K562 (cell line): ENCODE results near the gene SPPL3. TPM values are rescaled to one million over a fixed set of nuclear protein-coding genes. Genes with fewer than 3 reads are reported as not detected.

ENCODE experiments used
- ATAC-seq: fragments of 200-7000 bp; cut with Tn5 transposase; 3 replicates; pipeline ENCODE4 v1.9.1; 2020; ENCODE audit warnings: moderate library complexity
- BruUV-seq: library from RNA; stranded (reverse); fragments of 400-500 nt; replicated peaks from 2 replicates; lab custom pipeline; 2021; lab: Mats Ljungman, UMichigan
- CTCF ChIA-PET: fragments of 300-600 bp; formaldehyde crosslinking; extraction: SDS; loops from one replicate; lab custom pipeline; 2021; ENCODE audit warnings: low intra/inter-chr PET ratio; lab: Yijun Ruan, JAX
- POLR2A ChIA-PET: fragments of 300-600, 350-650 bp; sonication (Branson Sonifier 250); formaldehyde crosslinking; extraction: SDS; loops from one replicate; lab custom pipeline; 2021; ENCODE audit warnings: antibody characterized with exemption, inconsistent platforms; lab: Yijun Ruan, JAX
- DNase-seq, 4 experiments: peaks; one replicate each; pipeline versions ENCODE4 v3.0.0 to v3.0.0-alpha.2; 2011 to 2018; ENCODE audit warnings: low spot score in 3 of 4, mixed read lengths in 3 of 4; ENCODE audit errors: extremely low read depth in 1 of 4
- FAIRE-seq: peaks from 2 replicates; lab custom pipeline; 2011; peaks lifted over from hg19 to GRCh38; lab: Jason Lieb, UNC
- H2AFZ ChIP-seq: 2 replicates; pipeline ENCODE4 v1.6.0; 2011; ENCODE audit warnings: low read depth, low read length, control low read depth, inconsistent platforms
- H3K27ac ChIP-seq: fragments of 200-600 bp; 3 replicates; pipeline ENCODE4 v1.8.0; 2011; ENCODE audit warnings: low read depth, mild to moderate bottlenecking, control low read depth, inconsistent platforms, low read length, moderate library complexity, mixed read lengths; ENCODE audit errors: extremely low read depth
- H3K27me3 ChIP-seq, 2 experiments: fragments of 300-600 bp in 1 of 2; 2 replicates in 1 of 2; 3 replicates in 1 of 2; pipeline versions ENCODE4 v1.6.0 to v1.8.0; 2011; ENCODE audit warnings: inconsistent platforms in 2 of 2, low read length in 2 of 2, mild to moderate bottlenecking in 1 of 2, mixed read lengths in 1 of 2, moderate library complexity in 1 of 2; ENCODE audit not compliant: control insufficient read depth in 2 of 2, insufficient read depth in 2 of 2
- H3K36me3 ChIP-seq: fragments of 300-600 bp; 3 replicates; pipeline ENCODE4 v1.8.0; 2011; ENCODE audit warnings: mild to moderate bottlenecking, low read length, inconsistent platforms; ENCODE audit not compliant: control insufficient read depth, insufficient read depth
- H3K4me1 ChIP-seq, 2 experiments: fragments of 200-600 bp in 1 of 2; replicated peaks in 1 of 2; 2 replicates in 1 of 2; 3 replicates in 1 of 2; pipeline versions ENCODE4 v1.5.1 to v1.8.0; 2011; ENCODE audit warnings: inconsistent platforms in 2 of 2, low read length in 2 of 2, mild to moderate bottlenecking in 1 of 2, mixed read lengths in 1 of 2, moderate library complexity in 1 of 2; ENCODE audit not compliant: control insufficient read depth in 2 of 2, insufficient read depth in 2 of 2
- H3K4me2 ChIP-seq: 2 replicates; pipeline ENCODE4 v1.6.1; 2011; ENCODE audit warnings: low read length, control low read depth, inconsistent platforms, mixed read lengths; ENCODE audit not compliant: insufficient read depth
- H3K4me3 ChIP-seq: fragments of 200-600 bp; sonication (generic), shearing (Covaris generic); 2 replicates; pipeline ENCODE4 v1.5.1; 2016; ENCODE audit warnings: control low read depth, inconsistent platforms
- H3K79me2 ChIP-seq: fragments of 200-600 bp; 3 replicates; pipeline ENCODE4 v1.8.0; 2011; ENCODE audit warnings: low read length, inconsistent platforms; ENCODE audit not compliant: control insufficient read depth, insufficient read depth
- H3K9ac ChIP-seq, 2 experiments: 2 replicates each; pipeline versions ENCODE4 v1.6.0 to v1.6.1; 2011; ENCODE audit warnings: low read depth in 2 of 2, low read length in 2 of 2, control low read depth in 1 of 2, inconsistent platforms in 1 of 2, mild to moderate bottlenecking in 1 of 2, mixed read lengths in 1 of 2; ENCODE audit not compliant: insufficient read depth in 1 of 2
- H3K9me1 ChIP-seq: one replicate; pipeline ENCODE4 v1.6.0; 2011; ENCODE audit warnings: inconsistent platforms, mild to moderate bottlenecking, low read length, moderate library complexity; ENCODE audit not compliant: control insufficient read depth, insufficient read depth
- H3K9me3 ChIP-seq: replicated peaks from 2 replicates; pipeline ENCODE4 v1.5.1; 2011; ENCODE audit warnings: low read depth, low read length, inconsistent platforms; ENCODE audit not compliant: control insufficient read depth, insufficient read depth
- H4K20me1 ChIP-seq: replicated peaks from 2 replicates; pipeline ENCODE4 v1.6.1; 2011; ENCODE audit warnings: low read length, inconsistent platforms, mixed read lengths; ENCODE audit not compliant: control insufficient read depth, insufficient read depth
- CHAMP1 ChIP-seq: fragments of 450-650 bp; IDR thresholded peaks from 2 replicates; pipeline ENCODE4 v1.6.1; 2016; ENCODE audit warnings: mild to moderate bottlenecking
- COPS2 ChIP-seq: fragments of 450-650 bp; conservative IDR thresholded peaks from 2 replicates; pipeline ENCODE4 v1.6.1; 2016; ENCODE audit warnings: mild to moderate bottlenecking, moderate library complexity
- PHB ChIP-seq: fragments of 250-450 bp; sonication (Bioruptor Pico); IDR thresholded peaks from 2 replicates; pipeline ENCODE4 v1.5.0; 2021
- PHTF2 ChIP-seq: fragments of 250-450 bp; sonication (Bioruptor Pico); IDR thresholded peaks from 2 replicates; pipeline ENCODE4 v1.5.0; 2021; ENCODE audit warnings: mild to moderate bottlenecking
- POLR3A ChIP-seq: IDR thresholded peaks from 2 replicates; pipeline ENCODE4 v1.6.1; 2011; ENCODE audit warnings: borderline replicate concordance, mild to moderate bottlenecking, moderate library complexity; ENCODE audit not compliant: insufficient read length, insufficient read depth; ENCODE audit errors: extremely low read depth
- PPARD ChIP-seq: fragments of 250-450 bp; sonication (Bioruptor Pico); IDR thresholded peaks from 2 replicates; pipeline ENCODE4 v1.8.0; 2022; ENCODE audit warnings: inconsistent platforms, mild to moderate bottlenecking, moderate library complexity
- ZBTB1 ChIP-seq: sonication (generic); formaldehyde crosslinking; IDR thresholded peaks from 2 replicates; pipeline ENCODE4 v1.8.1; 2023; ENCODE audit warnings: missing genetic modification reagents, low read depth, mild to moderate bottlenecking, borderline replicate concordance
- ZFP36 ChIP-seq: fragments of 150-350 bp; IDR thresholded peaks from 2 replicates; pipeline ENCODE4 v1.6.1; 2018; ENCODE audit warnings: low read length, low read depth; ENCODE audit not compliant: partially characterized antibody
- ZNF140 ChIP-seq: fragments of 250-450 bp; sonication (Bioruptor Pico); IDR thresholded peaks from 2 replicates; pipeline ENCODE4 v1.8.0; 2021; ENCODE audit warnings: moderate library complexity, mild to moderate bottlenecking, inconsistent platforms
- WGBS: fragments of 100-300 bp; shearing (Covaris generic); methylation state at CpG from one replicate; pipeline ENCODE4 v1.1.6; 2016; ENCODE audit warnings: low coverage, mixed read lengths; ENCODE audit not compliant: insufficient coverage; ENCODE audit errors: missing lambda C conversion rate; 5-methylcytosine and 5-hydroxymethylcytosine counted together
- in situ Hi-C: fragments of 300-500 bp; cut with MboI; formaldehyde crosslinking; loops from 4 replicates; pipeline ENCODE4 v1.15.0; 2018; ENCODE audit warnings: inconsistent platforms, mixed read lengths
- intact Hi-C: fragments of 100-400 bp; cut with micrococcal nuclease; formaldehyde crosslinking; loops from 2 replicates; pipeline ENCODE4 v1.14.2; 2022
- polyA plus RNA-seq, 8 experiments: library from polyadenylated mRNA; depleted of rRNA in 4 of 8; stranded (reverse) in 5 of 8; unstranded in 3 of 8; fragments of >200 nt; fragmentation: Nextera tagmentation in 2 of 8; fragmentation: Illumina TruSeq in 1 of 8; extraction: Ambion mirVana in 2 of 8; extraction: Trizol in 1 of 8; gene quantifications; 2 replicates each; pipeline versions ENCODE4 v1.2.1 to v1.2.3, GENCODE V29; 2011 to 2014; ENCODE audit warnings: inconsistent platforms in 1 of 8, missing spikeins in 1 of 8
- total RNA-seq, 7 experiments: library from RNA; depleted of rRNA in 6 of 7; stranded (reverse); fragments of >200 nt in 6 of 7; fragmentation: Illumina TruSeq in 2 of 7; extraction: Trizol in 2 of 7; gene quantifications; 2 replicates each; pipeline versions ENCODE4 v1.2.1 to v1.2.3, GENCODE V29; 2011 to 2021; ENCODE audit warnings: low replicate concordance in 1 of 7

Gene SPPL3
- total and polyA plus RNA-seq, 9 of the 15 experiments (the other 6 are each of a cell fraction or from before 2014, with no cell fraction given) = 2.9 to 32.1 (median 7.1) TPM

GRCh38 chr12:120787889-120788288 is 116.3 kb downstream of the SPPL3 start (continued):
- TF ChIP-seq PHTF2 (CRISPR knock-in tag) (no peak), ZNF140 (CRISPR knock-in tag) (no peak), COPS2 (no peak), POLR3A (no peak), CHAMP1 (no peak), ZBTB1 (CRISPR knock-in tag) (no peak), PHB (CRISPR knock-in tag) (no peak)

- H4K20me1 ChIP-seq = no peaks in the 10 kb centered on the region
- POLR2A ChIA-PET = interaction anchor here (0.6 kb wide), 1 partner anchor 187 kb away, joined by 3 read pairs; no protein-coding TSS in a partner anchor
- no peak for TF ChIP-seq PPARD
- TF ChIP-seq ZFP36 = no peak
- TF ChIP-seq, all 486 proteins: peak for 0
- H3K27me3 ChIP-seq = no peaks in the 10 kb centered on the region
- ATAC-seq (no peak), DNase-seq (no peak), FAIRE-seq (no peak)
- 73% methylated on average over 3 of the region's 3 CpGs for WGBS
- peaks cover 21% of the 10 kb centered on the region; the same call in 2 of the 3 replicates for H3K36me3 ChIP-seq
- no peaks in the 10 kb centered on the region for H3K9me1 ChIP-seq
- H3K9ac ChIP-seq = no peak overlapping the region
- H2AFZ ChIP-seq = no peak overlapping the region
- H3K27ac ChIP-seq = no peak overlapping the region
- no peak overlapping the region for H3K4me2 ChIP-seq
- in situ Hi-C loops = no loop called here
- no peaks in the 10 kb centered on the region for H3K79me2 ChIP-seq
- intact Hi-C loops = no loop called here
- H3K4me3 ChIP-seq = no peak overlapping the region
- CTCF ChIA-PET = interaction anchor here (0.5 kb wide), 1 partner anchor 137 kb away, joined by 4 read pairs; no protein-coding TSS in a partner anchor
- H3K4me1 ChIP-seq = no peaks in the 10 kb centered on the region
- H3K9me3 ChIP-seq = no peaks in the 10 kb centered on the region
- BruUV-seq = no TSS peak
These were observed 119.4 kb downstream of the SPPL3 start for GRCh38 chr12:120784804-120785203.
